Umbilical cord (tissue), 2 donors: ENCODE data around the gene CSF1R. TPM values are rescaled to one million over a fixed set of nuclear protein-coding genes. Genes with fewer than 3 reads are reported as not detected.

Experiments used
- DNase-seq: peaks from one replicate; pipeline ENCODE4 v3.0.0-alpha.2; 2015; ENCODE audit warnings: low spot score
- total RNA-seq: library from RNA; depleted of rRNA; stranded (reverse); fragments of >200 nt; gene quantifications from one replicate; pipeline ENCODE4 v1.2.3, GENCODE V29; 2014; ENCODE audit warnings: low replicate concordance; ENCODE audit not compliant: insufficient read depth

Gene CSF1R
- total RNA-seq, 1 donor from 2014 or later, result 48.9 TPM

- DNase-seq, result no peak
These were observed 34.5 kb upstream of the CSF1R start for GRCh38 chr5:150120617-150121447.

GRCh38 chr5:150120062-150120441 lies 33.7 kb upstream of the CSF1R start:
- DNase-seq, result no peak

- no peak for DNase-seq
These were observed 33.2 kb upstream of the CSF1R start for GRCh38 chr5:150119421-150120061.

GRCh38 chr5:150118561-150119229 lies 32.3 kb upstream of the CSF1R start:
- DNase-seq, result no peak

- DNase-seq, result no peak
These were observed 31.7 kb upstream of the CSF1R start for GRCh38 chr5:150117945-150118560.

GRCh38 chr5:150116667-150117400 lies 30.5 kb upstream of the CSF1R start:
- DNase-seq, result no peak

GRCh38 chr5:150114773-150115408 lies 28.5 kb upstream of the CSF1R start:
- no peak for DNase-seq

GRCh38 chr5:150114102-150114641 lies 27.8 kb upstream of the CSF1R start:
- DNase-seq, result no peak

- DNase-seq, result peak; percentile 49
These were observed 26.8 kb upstream of the CSF1R start for GRCh38 chr5:150113047-150113744.

- peak; percentile 52 for DNase-seq
These were observed 26.1 kb upstream of the CSF1R start for GRCh38 chr5:150112201-150113046.

GRCh38 chr5:150111122-150111521 lies 24.8 kb upstream of the CSF1R start:
- DNase-seq, result peak; percentile 45

- DNase-seq, result no peak
These were observed 23.6 kb upstream of the CSF1R start for GRCh38 chr5:150109921-150110320.

GRCh38 chr5:150108711-150109514 lies 22.6 kb upstream of the CSF1R start:
- no peak for DNase-seq

GRCh38 chr5:150107909-150108447 lies 21.6 kb upstream of the CSF1R start:
- peak; percentile 61 for DNase-seq

GRCh38 chr5:150106674-150107426 lies 20.5 kb upstream of the CSF1R start:
- no peak for DNase-seq

- no peak for DNase-seq
These were observed 19.7 kb upstream of the CSF1R start for GRCh38 chr5:150105928-150106615.

GRCh38 chr5:150104550-150104870 lies 18.2 kb upstream of the CSF1R start:
- no peak for DNase-seq
